K562 (cell line): ENCODE measurements around the gene CHRNA9. TPM values are rescaled to one million over a fixed set of nuclear protein-coding genes. Genes with fewer than 3 reads are reported as not detected.

ENCODE experiments used
- BRD9 ChIP-seq: fragments of 450-650 bp; IDR thresholded peaks from 2 replicates; pipeline ENCODE4 v1.6.1; 2018; ENCODE audit warnings: low read depth; ENCODE audit not compliant: partially characterized antibody
- CSDE1 ChIP-seq, 2 experiments: fragments of 450-650 bp; IDR thresholded peaks; 2 replicates each; pipeline ENCODE4 v1.6.1; 2016; ENCODE audit warnings: mild to moderate bottlenecking in 1 of 2
- EP400 ChIP-seq: fragments of 450-650 bp; IDR thresholded peaks from 2 replicates; pipeline ENCODE4 v1.6.1; 2017; ENCODE audit warnings: antibody characterized with exemption, mild to moderate bottlenecking, moderate library complexity
- FOXJ3 ChIP-seq: sonication (generic); formaldehyde crosslinking; IDR thresholded peaks from 2 replicates; pipeline ENCODE4 v1.4.0; 2020; ENCODE audit warnings: mild to moderate bottlenecking, missing genetic modification reagents
- HMG20A ChIP-seq: fragments of 450-650 bp; formaldehyde crosslinking; conservative IDR thresholded peaks from 2 replicates; pipeline ENCODE4 v1.4.0; 2020; ENCODE audit warnings: mild to moderate bottlenecking, mixed read lengths
- KDM2B ChIP-seq: fragments of 250-450 bp; sonication (Bioruptor Pico); IDR thresholded peaks from 2 replicates; pipeline ENCODE4 v1.8.0; 2021; ENCODE audit warnings: mild to moderate bottlenecking, moderate library complexity
- MAFK ChIP-seq: IDR thresholded peaks from 2 replicates; pipeline ENCODE4 v1.6.1; 2011; ENCODE audit warnings: low read length, improper control_type of control experiment
- MYC ChIP-seq, 2 experiments: fragments of 250-450 bp in 1 of 2; sonication (Bioruptor Pico) in 1 of 2; IDR thresholded peaks; 2 replicates each; pipeline versions ENCODE4 v1.5.1 to v1.6.1; 2012 to 2021; ENCODE audit warnings: low read depth in 2 of 2, borderline replicate concordance in 1 of 2, improper control_type of control experiment in 1 of 2, low read length in 1 of 2, mild to moderate bottlenecking in 1 of 2, moderate library complexity in 1 of 2
- NELFE ChIP-seq: IDR thresholded peaks from 2 replicates; pipeline ENCODE4 v1.6.1; 2011; ENCODE audit warnings: mild to moderate bottlenecking; ENCODE audit not compliant: insufficient read depth, insufficient read length
- NFRKB ChIP-seq: fragments of 450-650 bp; IDR thresholded peaks from 2 replicates; pipeline ENCODE4 v1.6.1; 2016; ENCODE audit warnings: low read depth
- SAFB2 ChIP-seq: fragments of 200-400 bp; formaldehyde crosslinking; IDR thresholded peaks from 2 replicates; pipeline ENCODE4 v1.6.1; 2018; ENCODE audit warnings: borderline replicate concordance, low read length, low read depth, moderate library complexity; ENCODE audit not compliant: severe bottlenecking
- SIN3B ChIP-seq: fragments of 450-650 bp; IDR thresholded peaks from 2 replicates; pipeline ENCODE4 v1.6.1; 2017; ENCODE audit warnings: low read depth, mild to moderate bottlenecking, moderate library complexity
- SMAD3 ChIP-seq: fragments of 450-650 bp; formaldehyde crosslinking; conservative IDR thresholded peaks from 2 replicates; pipeline ENCODE4 v1.4.0; 2020; ENCODE audit warnings: mild to moderate bottlenecking
- SMARCA5 ChIP-seq: fragments of 450-650 bp; IDR thresholded peaks from 2 replicates; pipeline ENCODE4 v1.6.1; 2016
- STAT5B ChIP-seq: fragments of 250-450 bp; sonication (Bioruptor Pico); IDR thresholded peaks from 2 replicates; pipeline ENCODE4 v1.8.0; 2021; ENCODE audit warnings: mild to moderate bottlenecking, inconsistent platforms
- SUPT5H ChIP-seq: fragments of 450-650 bp; IDR thresholded peaks from 2 replicates; pipeline ENCODE4 v1.6.1; 2016
- THRAP3 ChIP-seq: fragments of 450-650 bp; IDR thresholded peaks from 2 replicates; pipeline ENCODE4 v1.6.1; 2016; ENCODE audit warnings: mild to moderate bottlenecking, inconsistent platforms, borderline replicate concordance
- ZNF184 ChIP-seq: sonication (generic); formaldehyde crosslinking; IDR thresholded peaks from 2 replicates; pipeline ENCODE4 v1.5.0; 2020; ENCODE audit warnings: missing genetic modification reagents
- ZNF695 ChIP-seq: fragments of 450-650 bp; formaldehyde crosslinking; IDR thresholded peaks from 2 replicates; pipeline ENCODE4 v1.4.0; 2020; ENCODE audit warnings: mild to moderate bottlenecking, moderate library complexity
- polyA plus RNA-seq, 8 experiments: library from polyadenylated mRNA; depleted of rRNA in 4 of 8; stranded (reverse) in 5 of 8; unstranded in 3 of 8; fragments of >200 nt; fragmentation: Nextera tagmentation in 2 of 8; fragmentation: Illumina TruSeq in 1 of 8; extraction: Ambion mirVana in 2 of 8; extraction: Trizol in 1 of 8; gene quantifications; 2 replicates each; pipeline versions ENCODE4 v1.2.1 to v1.2.3, GENCODE V29; 2011 to 2014; ENCODE audit warnings: inconsistent platforms in 1 of 8, missing spikeins in 1 of 8
- total RNA-seq, 7 experiments: library from RNA; depleted of rRNA in 6 of 7; stranded (reverse); fragments of >200 nt in 6 of 7; fragmentation: Illumina TruSeq in 2 of 7; extraction: Trizol in 2 of 7; gene quantifications; 2 replicates each; pipeline versions ENCODE4 v1.2.1 to v1.2.3, GENCODE V29; 2011 to 2021; ENCODE audit warnings: low replicate concordance in 1 of 7
- TF ChIP-seq, protein P1 (sequence below): fragments of 450-650 bp; IDR thresholded peaks from one replicate; pipeline ENCODE4 v1.6.1; 2018; ENCODE audit warnings: mild to moderate bottlenecking, moderate library complexity; ENCODE audit not compliant: partially characterized antibody
- TF ChIP-seq, protein P2 (sequence below): fragments of 250-450 bp; sonication (Bioruptor Pico); IDR thresholded peaks from 2 replicates; pipeline ENCODE4 v1.5.0; 2021
- TF ChIP-seq, protein P3 (sequence below): sonication (generic); formaldehyde crosslinking; IDR thresholded peaks from 2 replicates; pipeline ENCODE4 v1.8.1; 2023; ENCODE audit warnings: mild to moderate bottlenecking, missing genetic modification reagents, moderate library complexity
- TF ChIP-seq, protein P4 (sequence below), 2 experiments: fragments of 450-650 bp in 1 of 2; sonication (generic) in 1 of 2; formaldehyde crosslinking in 1 of 2; IDR thresholded peaks in 1 of 2; conservative IDR thresholded peaks in 1 of 2; 2 replicates each; pipeline versions ENCODE4 v1.6.1 to v1.8.1; 2016 to 2023; ENCODE audit warnings: mild to moderate bottlenecking in 2 of 2, moderate library complexity in 2 of 2, inconsistent platforms in 1 of 2, missing genetic modification reagents in 1 of 2

Gene CHRNA9
- total and polyA plus RNA-seq, 9 of the 15 experiments (the other 6 are each of a cell fraction or from before 2014, with no cell fraction given), result not detected

DNA sequence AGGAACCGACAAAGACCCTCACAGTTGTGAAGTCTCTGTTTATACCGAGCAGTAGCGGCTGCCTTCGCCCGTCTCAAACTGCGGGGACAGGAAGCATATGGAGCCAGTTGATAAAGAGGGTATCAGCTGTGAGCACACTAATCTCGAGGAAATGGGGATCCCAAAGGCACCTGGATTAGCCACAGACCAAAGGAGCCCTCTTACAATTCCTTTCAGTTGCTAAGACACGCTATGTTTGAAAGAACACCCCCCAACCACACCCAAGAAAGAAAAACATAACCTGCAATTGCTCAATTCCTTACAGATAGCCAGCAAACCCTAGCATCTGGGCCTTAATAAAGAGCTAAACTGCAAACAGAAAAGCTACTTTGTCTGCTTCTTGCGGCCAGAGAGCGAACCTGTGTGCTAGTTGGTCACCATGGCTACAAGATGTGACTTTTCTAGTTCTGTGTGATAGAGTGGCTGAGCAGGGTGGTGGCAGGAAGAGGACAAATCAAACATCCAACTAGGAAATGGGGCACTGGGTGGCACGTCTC lies 23.3 kb upstream of the CHRNA9 start (continued):
- TF ChIP-seq, protein P1, sequence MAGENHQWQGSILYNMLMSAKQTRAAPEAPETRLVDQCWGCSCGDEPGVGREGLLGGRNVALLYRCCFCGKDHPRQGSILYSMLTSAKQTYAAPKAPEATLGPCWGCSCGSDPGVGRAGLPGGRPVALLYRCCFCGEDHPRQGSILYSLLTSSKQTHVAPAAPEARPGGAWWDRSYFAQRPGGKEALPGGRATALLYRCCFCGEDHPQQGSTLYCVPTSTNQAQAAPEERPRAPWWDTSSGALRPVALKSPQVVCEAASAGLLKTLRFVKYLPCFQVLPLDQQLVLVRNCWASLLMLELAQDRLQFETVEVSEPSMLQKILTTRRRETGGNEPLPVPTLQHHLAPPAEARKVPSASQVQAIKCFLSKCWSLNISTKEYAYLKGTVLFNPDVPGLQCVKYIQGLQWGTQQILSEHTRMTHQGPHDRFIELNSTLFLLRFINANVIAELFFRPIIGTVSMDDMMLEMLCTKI, result no peak
- TF ChIP-seq SAFB2, result no peak
- TF ChIP-seq, protein P2, sequence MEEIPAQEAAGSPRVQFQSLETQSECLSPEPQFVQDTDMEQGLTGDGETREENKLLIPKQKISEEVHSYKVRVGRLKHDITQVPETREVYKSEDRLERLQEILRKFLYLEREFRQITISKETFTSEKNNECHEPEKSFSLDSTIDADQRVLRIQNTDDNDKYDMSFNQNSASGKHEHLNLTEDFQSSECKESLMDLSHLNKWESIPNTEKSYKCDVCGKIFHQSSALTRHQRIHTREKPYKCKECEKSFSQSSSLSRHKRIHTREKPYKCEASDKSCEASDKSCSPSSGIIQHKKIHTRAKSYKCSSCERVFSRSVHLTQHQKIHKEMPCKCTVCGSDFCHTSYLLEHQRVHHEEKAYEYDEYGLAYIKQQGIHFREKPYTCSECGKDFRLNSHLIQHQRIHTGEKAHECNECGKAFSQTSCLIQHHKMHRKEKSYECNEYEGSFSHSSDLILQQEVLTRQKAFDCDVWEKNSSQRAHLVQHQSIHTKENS (CRISPR knock-in tag), result no peak
- TF ChIP-seq NELFE, result no peak
- TF ChIP-seq MYC (IDR thresholded peaks at IDR 0.05; ENCODE audit: low read depth, low read length), result peak; percentile 31; the same call in 1 of the 2 replicates
- no peak for TF ChIP-seq MYC (CRISPR knock-in tag; IDR thresholded peaks at IDR 0.05; ENCODE audit: borderline replicate concordance, low read depth)
- no peak for TF ChIP-seq SIN3B
- TF ChIP-seq MAFK, result no peak
- no peak for TF ChIP-seq STAT5B (CRISPR knock-in tag)
- TF ChIP-seq, protein P3, sequence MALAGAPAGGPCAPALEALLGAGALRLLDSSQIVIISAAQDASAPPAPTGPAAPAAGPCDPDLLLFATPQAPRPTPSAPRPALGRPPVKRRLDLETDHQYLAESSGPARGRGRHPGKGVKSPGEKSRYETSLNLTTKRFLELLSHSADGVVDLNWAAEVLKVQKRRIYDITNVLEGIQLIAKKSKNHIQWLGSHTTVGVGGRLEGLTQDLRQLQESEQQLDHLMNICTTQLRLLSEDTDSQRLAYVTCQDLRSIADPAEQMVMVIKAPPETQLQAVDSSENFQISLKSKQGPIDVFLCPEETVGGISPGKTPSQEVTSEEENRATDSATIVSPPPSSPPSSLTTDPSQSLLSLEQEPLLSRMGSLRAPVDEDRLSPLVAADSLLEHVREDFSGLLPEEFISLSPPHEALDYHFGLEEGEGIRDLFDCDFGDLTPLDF (CRISPR knock-in tag), result no peak
- peak; percentile 75 for TF ChIP-seq FOXJ3 (CRISPR knock-in tag)
- TF ChIP-seq ZNF184 (CRISPR knock-in tag), result no peak
- TF ChIP-seq ZNF695, result no peak
- no peak for TF ChIP-seq SMAD3 (CRISPR knock-in tag)
- TF ChIP-seq BRD9, result no peak
- no peak for TF ChIP-seq NFRKB
- TF ChIP-seq, protein P4, sequence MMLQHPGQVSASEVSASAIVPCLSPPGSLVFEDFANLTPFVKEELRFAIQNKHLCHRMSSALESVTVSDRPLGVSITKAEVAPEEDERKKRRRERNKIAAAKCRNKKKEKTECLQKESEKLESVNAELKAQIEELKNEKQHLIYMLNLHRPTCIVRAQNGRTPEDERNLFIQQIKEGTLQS (IDR thresholded peaks at IDR 0.05), result peak; percentile 22; the same call in 1 of the 2 replicates
- TF ChIP-seq, protein P4 (CRISPR knock-in tag; conservative IDR thresholded peaks at IDR 0.05), result no peak
- no peak for TF ChIP-seq HMG20A (CRISPR knock-in tag)
- peak in 1 of 2 experiments; percentile 64; a peak in 1 of 4 replicates for TF ChIP-seq CSDE1 (IDR thresholded peaks at IDR 0.05)
- no peak for TF ChIP-seq SMARCA5
- TF ChIP-seq KDM2B (CRISPR knock-in tag), result no peak
- TF ChIP-seq SUPT5H, result no peak
- no peak for TF ChIP-seq EP400
- no peak for TF ChIP-seq THRAP3
